ENCODE measurements around the gene VSTM2B. TPM values are rescaled to one million over a fixed set of nuclear protein-coding genes. Genes with fewer than 3 reads are reported as not detected.

Gene VSTM2B
- total RNA-seq, 1 donor from 2014 or later: not detected

DNA sequence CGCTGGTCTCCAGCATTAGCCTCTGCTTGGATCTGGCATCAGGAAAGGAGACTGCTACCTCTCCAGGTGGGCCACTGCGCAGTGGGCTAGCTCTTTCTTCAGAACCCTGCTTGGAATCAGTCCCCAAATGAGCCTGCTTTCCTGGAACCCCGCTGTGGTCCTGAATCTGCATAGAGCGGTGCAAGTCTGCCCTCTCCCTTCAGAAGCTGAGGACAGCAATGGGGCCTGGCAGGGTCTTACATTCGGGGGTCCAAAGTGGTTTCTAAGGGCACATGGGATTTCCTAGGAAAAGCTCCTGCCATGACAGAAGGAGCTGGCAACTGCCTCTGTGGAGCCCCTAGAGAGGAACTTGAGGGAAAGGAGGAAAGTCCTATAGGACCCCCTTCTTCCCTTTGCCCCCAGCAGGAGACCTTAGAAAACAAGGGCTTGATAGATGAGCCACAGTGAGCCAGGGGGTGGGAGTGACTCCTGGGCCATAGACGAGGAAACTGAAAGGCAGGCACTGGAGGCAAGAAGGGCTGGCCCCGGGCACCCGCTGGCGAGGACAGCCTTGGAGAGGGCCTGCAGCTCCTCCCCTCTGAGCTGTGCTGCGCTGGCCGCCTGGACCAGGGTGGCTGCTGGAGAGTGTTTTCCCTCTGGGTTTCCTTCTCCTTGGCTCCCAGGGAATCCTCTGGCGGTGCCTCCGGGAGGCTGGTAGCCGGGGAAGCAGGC is 1.4 kb upstream of the VSTM2B start:
- peaks cover 15% of the 10 kb centered on the region for H3K4me1 Mint-ChIP-seq
- peak overlapping the region; percentile 67 for H3K4me3 ChIP-seq
- no peaks in the 10 kb centered on the region for H3K79me2 ChIP-seq (ENCODE audit: low read depth)
- H3F3A ChIP-seq (ENCODE audit: low read depth): peaks cover 24% of the 10 kb centered on the region
- H4K20me1 ChIP-seq (ENCODE audit: low read depth): peaks cover 29% of the 10 kb centered on the region
- H2AFZ ChIP-seq (replicated peaks): peak overlapping the region; percentile 94
- TF ChIP-seq EZH2phosphoT487 (IDR thresholded peaks at IDR 0.05): no peak
- TF ChIP-seq, protein P1, sequence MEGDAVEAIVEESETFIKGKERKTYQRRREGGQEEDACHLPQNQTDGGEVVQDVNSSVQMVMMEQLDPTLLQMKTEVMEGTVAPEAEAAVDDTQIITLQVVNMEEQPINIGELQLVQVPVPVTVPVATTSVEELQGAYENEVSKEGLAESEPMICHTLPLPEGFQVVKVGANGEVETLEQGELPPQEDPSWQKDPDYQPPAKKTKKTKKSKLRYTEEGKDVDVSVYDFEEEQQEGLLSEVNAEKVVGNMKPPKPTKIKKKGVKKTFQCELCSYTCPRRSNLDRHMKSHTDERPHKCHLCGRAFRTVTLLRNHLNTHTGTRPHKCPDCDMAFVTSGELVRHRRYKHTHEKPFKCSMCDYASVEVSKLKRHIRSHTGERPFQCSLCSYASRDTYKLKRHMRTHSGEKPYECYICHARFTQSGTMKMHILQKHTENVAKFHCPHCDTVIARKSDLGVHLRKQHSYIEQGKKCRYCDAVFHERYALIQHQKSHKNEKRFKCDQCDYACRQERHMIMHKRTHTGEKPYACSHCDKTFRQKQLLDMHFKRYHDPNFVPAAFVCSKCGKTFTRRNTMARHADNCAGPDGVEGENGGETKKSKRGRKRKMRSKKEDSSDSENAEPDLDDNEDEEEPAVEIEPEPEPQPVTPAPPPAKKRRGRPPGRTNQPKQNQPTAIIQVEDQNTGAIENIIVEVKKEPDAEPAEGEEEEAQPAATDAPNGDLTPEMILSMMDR (IDR thresholded peaks at IDR 0.05): peak; percentile 57
- peak overlapping the region; percentile 99 for H3K4me2 ChIP-seq
- H3K36me3 Mint-ChIP-seq: no peaks in the 10 kb centered on the region
- peaks cover 50% of the 10 kb centered on the region for H3K27me3 Mint-ChIP-seq (ENCODE audit: insufficient read depth, low read depth)
- H3K9me3 ChIP-seq (ENCODE audit: low read depth): no peaks in the 10 kb centered on the region
- H3K4me1 ChIP-seq: peaks cover 20% of the 10 kb centered on the region
- DNase-seq (ENCODE audit: low spot score): peak; percentile 74
- peaks cover under 1% of the 10 kb centered on the region for H3K9me3 Mint-ChIP-seq
- no peak overlapping the region for H3K9ac ChIP-seq
- no peaks in the 10 kb centered on the region for H3K36me3 ChIP-seq
- no peak overlapping the region for H3K27ac Mint-ChIP-seq
- peaks cover 96% of the 10 kb centered on the region for H3K27me3 ChIP-seq
- H3K27ac ChIP-seq: no peak overlapping the region
- H3K4me3 Mint-ChIP-seq: peak overlapping the region; percentile 57

DNA sequence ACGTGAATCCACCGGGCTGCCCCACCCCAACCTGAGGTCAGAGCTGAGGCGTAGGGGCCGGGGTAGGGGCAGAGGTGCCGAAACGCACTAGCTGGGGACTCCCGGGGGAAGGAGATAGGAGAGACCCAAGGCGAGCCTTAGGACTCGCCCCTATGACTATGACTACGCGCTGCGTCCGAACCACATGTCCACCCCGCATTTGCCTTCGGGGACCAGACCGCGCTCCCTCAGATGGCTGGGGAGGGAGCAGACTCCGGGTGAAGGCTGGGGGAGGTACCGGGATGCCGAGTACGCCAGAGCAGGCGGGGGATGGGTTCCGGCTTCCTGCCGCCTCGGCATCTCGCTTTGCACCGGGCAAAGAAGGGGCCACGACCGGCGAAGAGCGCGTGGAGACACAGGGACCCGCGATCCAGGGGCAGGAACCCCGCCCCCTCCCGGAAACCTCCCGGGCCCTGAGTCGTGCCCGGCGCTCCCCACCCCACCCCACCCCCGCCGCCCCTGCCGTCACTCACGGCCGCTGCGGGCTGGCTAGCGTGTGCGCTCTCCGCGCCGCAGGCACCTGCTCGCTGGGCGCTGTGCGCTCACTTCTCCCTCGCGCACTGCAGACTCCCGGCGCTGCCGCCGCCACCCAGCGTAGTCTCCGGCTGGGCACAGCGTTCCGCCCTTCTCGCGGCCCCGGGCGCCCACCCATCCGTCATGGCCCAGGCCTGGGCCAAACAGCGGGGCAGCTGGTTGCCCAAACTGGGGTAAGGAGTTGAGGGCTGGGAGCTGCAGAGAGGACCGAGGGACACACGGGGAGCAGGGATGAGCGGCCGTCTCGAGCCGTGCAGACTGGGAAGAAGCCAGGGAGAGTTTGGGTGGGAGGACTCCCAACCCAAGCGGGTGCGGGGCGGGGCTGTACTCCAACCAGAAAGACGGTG is 622 bp upstream of the VSTM2B start:
- H3K9ac ChIP-seq: no peak overlapping the region

GRCh38 chr19:29526730-29527499 is 1.1 kb downstream of the VSTM2B start:
- Histone ChIP-seq H3K36me3 (no peaks in the 10 kb centered on the region), H3F3A (ENCODE audit: low read depth) (peaks cover 31% of the 10 kb centered on the region), H3K27ac (no peak overlapping the region), H4K20me1 (ENCODE audit: low read depth) (peaks cover 32% of the 10 kb centered on the region), H3K4me1 (peaks cover 28% of the 10 kb centered on the region), H3K4me2 (peak overlapping the region; percentile 99), H3K27me3 (peaks cover 100% of the 10 kb centered on the region), H3K9me3 (ENCODE audit: low read depth) (no peaks in the 10 kb centered on the region), H2AFZ (replicated peaks) (peak overlapping the region; percentile 94), H3K4me3 (peak overlapping the region; percentile 67), H3K9ac (no peak overlapping the region), H3K79me2 (ENCODE audit: low read depth) (no peaks in the 10 kb centered on the region)
- Mint-ChIP-seq H3K27me3 (ENCODE audit: insufficient read depth, low read depth) (peaks cover 63% of the 10 kb centered on the region), H3K27ac (no peak overlapping the region), H3K4me1 (peaks cover 21% of the 10 kb centered on the region), H3K9me3 (peaks cover 2% of the 10 kb centered on the region), H3K36me3 (no peaks in the 10 kb centered on the region), H3K4me3 (peak overlapping the region; percentile 80)
- peak; percentile 67 for TF ChIP-seq EZH2phosphoT487 (IDR thresholded peaks at IDR 0.05)
- TF ChIP-seq, protein P1 (IDR thresholded peaks at IDR 0.05): no peak
- TF ChIP-seq EZH2 (IDR thresholded peaks at IDR 0.05): peak; percentile 94
- DNase-seq (ENCODE audit: low spot score): peak; percentile 68

More for the DNA sequence above, 622 bp upstream of the VSTM2B start:
- H3K27me3 ChIP-seq: peaks cover 98% of the 10 kb centered on the region
- peak; percentile 66 for DNase-seq (ENCODE audit: low spot score)
- Mint-ChIP-seq H3K9me3 (peaks cover 2% of the 10 kb centered on the region), H3K4me1 (peaks cover 17% of the 10 kb centered on the region), H3K27ac (no peak overlapping the region), H3K4me3 (peak overlapping the region; percentile 81), H3K36me3 (no peaks in the 10 kb centered on the region), H3K27me3 (ENCODE audit: insufficient read depth, low read depth) (peaks cover 50% of the 10 kb centered on the region)
- H3K4me1 ChIP-seq: peaks cover 22% of the 10 kb centered on the region
- H3K9me3 ChIP-seq (ENCODE audit: low read depth): no peaks in the 10 kb centered on the region
- H3K4me3 ChIP-seq: peak overlapping the region; percentile 67
- H3K79me2 ChIP-seq (ENCODE audit: low read depth): no peaks in the 10 kb centered on the region
- TF ChIP-seq, protein P1 (IDR thresholded peaks at IDR 0.05): no peak
- TF ChIP-seq EZH2phosphoT487 (IDR thresholded peaks at IDR 0.05) (peak; percentile 90), EZH2 (IDR thresholded peaks at IDR 0.05) (peak; percentile 77)
- H3F3A ChIP-seq (ENCODE audit: low read depth): peaks cover 28% of the 10 kb centered on the region
- H3K27ac ChIP-seq: no peak overlapping the region
- H2AFZ ChIP-seq (replicated peaks): peak overlapping the region; percentile 94
- H3K4me2 ChIP-seq: peak overlapping the region; percentile 99
- no peaks in the 10 kb centered on the region for H3K36me3 ChIP-seq
- peaks cover 32% of the 10 kb centered on the region for H4K20me1 ChIP-seq (ENCODE audit: low read depth)
